Common myeloid progenitor, CD34-positive (primary cell): ENCODE measurements around the gene BAG5.

Experiments
- CTCF ChIA-PET: fragments of 350-600 bp; sonication (Branson Sonifier 250); formaldehyde crosslinking; loops from one replicate; lab custom pipeline; 2021; ENCODE audit warnings: antibody characterized with exemption; lab: Charles Lee
- POLR2A ChIA-PET: fragments of 350-600 bp; sonication (Branson Sonifier 250); formaldehyde crosslinking; loops from one replicate; lab custom pipeline; 2021; ENCODE audit warnings: antibody characterized with exemption; lab: Charles Lee
- DNase-seq, 3 donors: peaks; one replicate each; pipeline versions ENCODE4 v3.0.0 to v3.0.0-alpha.2; 2013
- H3K27ac ChIP-seq, 2 experiments: 1 replicate in 1 of 2; 2 replicates in 1 of 2; pipeline ENCODE4 v1.7.0; 2013; ENCODE audit warnings: inconsistent platforms in 2 of 2, low read length in 2 of 2, mild to moderate bottlenecking in 2 of 2, low read depth in 1 of 2, moderate library complexity in 1 of 2; ENCODE audit not compliant: severe bottlenecking in 2 of 2, insufficient read depth in 1 of 2, poor library complexity in 1 of 2
- H3K27me3 ChIP-seq, 5 experiments: replicated peaks in 2 of 5; 1 replicate in 3 of 5; 2 replicates in 2 of 5; pipeline versions ENCODE4 v1.6.1 to v1.7.0; 2013; ENCODE audit warnings: low read length in 4 of 5, mild to moderate bottlenecking in 2 of 5, moderate library complexity in 2 of 5, inconsistent platforms in 1 of 5; ENCODE audit not compliant: insufficient read depth in 5 of 5, control insufficient read depth in 4 of 5
- H3K36me3 ChIP-seq, 4 experiments: 1 replicate in 2 of 4; 2 replicates in 2 of 4; pipeline versions ENCODE4 v1.6.1 to v1.7.0; 2013; ENCODE audit warnings: low read length in 3 of 4, control low read depth in 1 of 4, mild to moderate bottlenecking in 1 of 4; ENCODE audit not compliant: control insufficient read depth in 4 of 4, insufficient read depth in 4 of 4
- H3K4me1 ChIP-seq, 4 experiments: 1 replicate in 3 of 4; 2 replicates in 1 of 4; pipeline versions ENCODE4 v1.6.1 to v1.7.1; 2013; ENCODE audit warnings: low read length in 3 of 4, mild to moderate bottlenecking in 3 of 4, control low read depth in 1 of 4, inconsistent platforms in 1 of 4, moderate library complexity in 1 of 4; ENCODE audit not compliant: control insufficient read depth in 4 of 4, insufficient read depth in 4 of 4; ENCODE audit errors: control extremely low read depth in 1 of 4
- H3K4me3 ChIP-seq, 7 experiments: 1 replicate in 4 of 7; 2 replicates in 3 of 7; pipeline versions ENCODE4 v1.5.1 to v1.7.0; 2013; ENCODE audit warnings: mild to moderate bottlenecking in 7 of 7, low read length in 6 of 7, moderate library complexity in 6 of 7, inconsistent platforms in 2 of 7, low read depth in 2 of 7, control low read depth in 1 of 7; ENCODE audit not compliant: insufficient read depth in 4 of 7, control insufficient read depth in 1 of 7; ENCODE audit errors: extremely low read depth in 1 of 7
- H3K9me3 ChIP-seq, 5 experiments: 1 replicate in 4 of 5; 2 replicates in 1 of 5; pipeline versions ENCODE4 v1.6.1 to v1.7.1; 2013; ENCODE audit warnings: low read length in 4 of 5, mild to moderate bottlenecking in 2 of 5, inconsistent platforms in 1 of 5, low read depth in 1 of 5, moderate library complexity in 1 of 5; ENCODE audit not compliant: control insufficient read depth in 4 of 5, insufficient read depth in 2 of 5; ENCODE audit errors: control extremely low read depth in 1 of 5
- whole genome bisulfite sequencing: methylation state at CpG from one replicate; pipeline ENCODE4 v1.1.5; 2013; ENCODE audit not compliant: insufficient coverage; 5-methylcytosine and 5-hydroxymethylcytosine counted together

Gene BAG5

DNA sequence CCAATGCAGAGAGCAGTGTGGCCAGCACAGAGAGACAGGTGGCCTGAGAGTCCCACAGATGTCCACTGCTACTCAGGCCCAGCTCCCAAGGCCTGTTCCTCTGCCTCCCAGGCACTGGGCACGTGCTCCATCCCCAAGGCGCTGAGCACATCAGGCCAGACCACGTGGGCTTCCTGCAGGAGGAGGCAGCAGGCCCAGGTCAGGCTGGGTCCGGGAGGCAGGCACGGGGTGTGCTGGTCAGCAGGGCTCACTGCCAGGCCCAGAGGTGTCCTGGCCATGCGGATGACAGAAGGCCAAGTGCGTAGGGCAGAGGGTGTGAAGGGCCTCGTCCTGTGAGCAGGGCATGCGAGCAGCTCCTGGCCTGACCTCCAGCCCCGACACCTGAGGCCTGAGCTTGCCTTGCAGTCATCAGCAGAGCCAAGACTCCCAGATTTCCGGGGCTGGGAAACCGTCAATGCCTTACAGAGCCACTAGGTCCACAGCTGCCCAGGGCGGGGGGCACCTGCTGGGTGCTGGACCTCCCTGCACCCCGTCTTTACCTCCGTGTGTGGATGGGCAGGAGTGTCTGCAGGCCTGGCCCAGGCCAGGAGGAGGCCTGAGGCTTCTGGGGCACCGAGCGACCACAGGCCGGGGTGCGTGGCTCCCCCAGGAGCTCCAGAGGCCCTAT is 18.6 kb downstream of the BAG5 start:
- peaks cover 0 to 9% (median 4%) of the 10 kb centered on the region in 4 experiments for H3K4me1 ChIP-seq
- H3K9me3 ChIP-seq, result no peaks in the 10 kb centered on the region
- 93% methylated on average over 19 of the region's 19 CpGs for WGBS
- H3K4me3 ChIP-seq, result no peak overlapping the region
- peaks cover 0 to 24% (median 2%) of the 10 kb centered on the region in 5 experiments for H3K27me3 ChIP-seq
- POLR2A ChIA-PET, result no interaction called here
- CTCF ChIA-PET, result interaction anchor here (0.6 to 15.7 kb wide), 7 partner anchors 9 to 42 kb away, joined by 4 to 147 read pairs (median 6); partner anchors contain the start of gene CKB
- no peak overlapping the region for H3K27ac ChIP-seq
- DNase-seq, result no peak
- H3K36me3 ChIP-seq, result no peaks in the 10 kb centered on the region

GRCh38 chr14:103543140-103543539 is 19.3 kb downstream of the BAG5 start:
- no peak overlapping the region for H3K4me3 ChIP-seq
- peaks cover 0 to 9% (median 4%) of the 10 kb centered on the region in 4 experiments for H3K4me1 ChIP-seq
- WGBS, result 93% methylated on average over 6 of the region's 10 CpGs
- no peak overlapping the region for H3K27ac ChIP-seq
- CTCF ChIA-PET, result interaction anchor here (1.7 to 15.7 kb wide), 4 partner anchors 10 to 24 kb away, joined by 6 to 147 read pairs (median 18); partner anchors contain the start of gene CKB
- peaks cover 0 to 25% (median 2%) of the 10 kb centered on the region in 5 experiments for H3K27me3 ChIP-seq
- POLR2A ChIA-PET, result no interaction called here
- no peak for DNase-seq
- H3K36me3 ChIP-seq, result no peaks in the 10 kb centered on the region
- H3K9me3 ChIP-seq, result no peaks in the 10 kb centered on the region

- Histone ChIP-seq H3K4me1 (peaks cover 0 to 9% (median 4%) of the 10 kb centered on the region in 4 experiments), H3K27ac (no peak overlapping the region), H3K4me3 (no peak overlapping the region), H3K9me3 (no peaks in the 10 kb centered on the region), H3K36me3 (no peaks in the 10 kb centered on the region), H3K27me3 (peaks cover 0 to 25% (median 2%) of the 10 kb centered on the region in 5 experiments)
- 55% methylated on average over 6 of the region's 18 CpGs for WGBS
- ChIA-PET CTCF (interaction anchor here (1.7 to 15.7 kb wide), 4 partner anchors 9 to 23 kb away, joined by 6 to 147 read pairs (median 18); partner anchors contain the start of gene CKB), POLR2A (no interaction called here)
- no peak for DNase-seq
These were observed 19.8 kb downstream of the BAG5 start for GRCh38 chr14:103542605-103543088.

- Histone ChIP-seq H3K4me3 (no peak overlapping the region), H3K27me3 (peaks cover 0 to 25% (median 2%) of the 10 kb centered on the region in 5 experiments), H3K9me3 (no peaks in the 10 kb centered on the region), H3K4me1 (peaks cover 0 to 9% (median 3%) of the 10 kb centered on the region in 4 experiments), H3K36me3 (no peaks in the 10 kb centered on the region), H3K27ac (no peak overlapping the region)
- ChIA-PET POLR2A (no interaction called here), CTCF (interaction anchor here (1.7 to 15.7 kb wide), 3 partner anchors 9 to 22 kb away, joined by 6 to 147 read pairs (median 7); partner anchors contain the start of gene CKB)
- 87% methylated on average over 29 of the region's 33 CpGs for WGBS
- DNase-seq, result no peak
These were observed 20.5 kb downstream of the BAG5 start for GRCh38 chr14:103541709-103542604.

DNA sequence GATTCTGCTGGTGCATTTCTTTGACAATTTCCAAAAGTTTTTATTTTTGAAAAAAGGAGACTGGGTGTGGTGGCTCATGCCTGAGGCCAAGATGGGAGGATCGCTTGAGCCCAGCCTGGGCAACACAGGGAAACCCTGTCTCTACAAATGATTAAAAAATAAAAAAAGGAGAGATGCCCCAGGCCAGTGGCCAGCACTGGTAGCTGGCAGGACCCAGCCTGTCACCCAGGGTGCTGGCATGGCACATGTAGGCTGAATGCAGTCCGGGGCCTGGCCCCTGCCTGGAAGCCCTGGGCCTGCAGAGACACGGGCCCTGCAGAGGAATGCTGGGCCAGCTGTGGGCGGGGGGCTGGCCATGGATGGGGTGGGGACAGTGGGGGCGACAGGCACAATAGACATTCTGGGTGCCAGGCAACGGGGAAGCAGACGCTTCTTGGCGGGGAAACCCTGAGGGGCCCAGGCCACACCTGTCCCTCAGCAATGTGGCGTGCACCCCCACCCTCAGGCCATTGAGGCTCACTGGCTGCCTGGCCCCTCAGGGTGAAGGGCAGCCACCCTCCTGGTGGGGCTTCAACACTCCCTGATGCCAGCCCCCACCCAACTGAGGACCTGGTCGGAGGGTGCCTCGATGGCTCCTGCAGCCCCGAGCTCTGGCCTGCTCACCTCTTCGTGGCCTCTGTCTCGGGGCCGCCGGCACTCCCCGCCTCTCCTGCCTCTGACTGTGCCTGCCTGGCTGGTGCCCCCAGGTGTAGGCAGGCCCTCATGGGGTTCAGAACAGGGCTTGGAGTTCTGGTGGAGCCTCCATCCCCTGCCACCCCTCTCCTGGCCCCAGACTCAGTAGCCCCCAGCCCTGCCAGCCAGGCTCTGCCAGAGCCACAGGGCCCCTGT is 21.4 kb downstream of the BAG5 start:
- Histone ChIP-seq H3K4me1 (peaks cover 0 to 9% (median 2%) of the 10 kb centered on the region in 4 experiments), H3K36me3 (peaks cover 0 to 6% (median 0%) of the 10 kb centered on the region in 4 experiments), H3K27me3 (peaks cover 0 to 25% (median 2%) of the 10 kb centered on the region in 5 experiments), H3K9me3 (no peaks in the 10 kb centered on the region), H3K4me3 (no peak overlapping the region), H3K27ac (no peak overlapping the region)
- WGBS, result 81% methylated on average over 12 of the region's 17 CpGs
- ChIA-PET POLR2A (no interaction called here), CTCF (interaction anchor here (1.0 to 15.7 kb wide), 2 partner anchors 10 to 22 kb away, joined by 3 to 147 read pairs; partner anchors contain the start of gene CKB)
- no peak for DNase-seq
